Astrocyte of the cerebellum (primary cell): ENCODE data around the gene EPM2AIP1.

ENCODE experiments used
- DNase-seq: peaks from one replicate; pipeline ENCODE4 v3.0.0-alpha.2; 2011; ENCODE audit warnings: low read depth
- H3K4me3 ChIP-seq: 2 replicates; pipeline ENCODE4 v1.5.1; 2011; ENCODE audit warnings: mild to moderate bottlenecking, low read depth, low read length, moderate library complexity
- CTCF ChIP-seq: IDR thresholded peaks from 2 replicates; pipeline ENCODE4 v1.5.1; 2012; ENCODE audit warnings: low read length, low read depth, moderate library complexity, mild to moderate bottlenecking; ENCODE audit errors: missing control alignments
- in situ Hi-C: cut with HindIII; loops from 2 replicates; pipeline ENCODE4 v1.10.0; 2017; ENCODE audit warnings: low sequenced_read_pairs

EPM2AIP1 gene

GRCh38 chr3:37015642-37016041 is 22.7 kb upstream of the EPM2AIP1 start:
- no peak for TF ChIP-seq CTCF
- no peak for DNase-seq
- H3K4me3 ChIP-seq: no peak overlapping the region
- in situ Hi-C loops: no loop called here

GRCh38 chr3:37014620-37015019 is 21.7 kb upstream of the EPM2AIP1 start:
- DNase-seq: no peak
- in situ Hi-C loops: no loop called here
- H3K4me3 ChIP-seq: no peak overlapping the region
- TF ChIP-seq CTCF: no peak

GRCh38 chr3:36993326-36994283 is 674 bp upstream of the EPM2AIP1 start, which contains the start of gene MLH1:
MLH1 (plus strand) TSS chr3:36993518; CDS start chr3:36993548, 30 bp downstream.
- TF ChIP-seq CTCF: no peak
- peak within 1 kb of the TSS; percentile 63 for H3K4me3 ChIP-seq
- peak; percentile 100 for DNase-seq
- in situ Hi-C loops: no loop called here

GRCh38 chr3:36991923-36992805 is 767 bp downstream of the EPM2AIP1 start:
- H3K4me3 ChIP-seq: peak overlapping the region; percentile 63
- no peak for TF ChIP-seq CTCF
- in situ Hi-C loops: no loop called here
- DNase-seq: peak; percentile 23

GRCh38 chr3:36991147-36991546 is 1.8 kb downstream of the EPM2AIP1 start:
- peak overlapping the region; percentile 63 for H3K4me3 ChIP-seq
- no peak for DNase-seq
- in situ Hi-C loops: no loop called here
- TF ChIP-seq CTCF: no peak

- peak overlapping the region; percentile 9 for H3K4me3 ChIP-seq
- in situ Hi-C loops: no loop called here
- no peak for TF ChIP-seq CTCF
- no peak for DNase-seq
These were observed 3.4 kb downstream of the EPM2AIP1 start for GRCh38 chr3:36989568-36989967.
